Kasumi-1 (cell line): ENCODE data around the gene COL13A1.

ENCODE experiments used
- DNase-seq, 2 experiments: peaks; one replicate each; lab custom pipeline; 2025; lab: John Stamatoyannopoulos, UW

Gene COL13A1

DNA sequence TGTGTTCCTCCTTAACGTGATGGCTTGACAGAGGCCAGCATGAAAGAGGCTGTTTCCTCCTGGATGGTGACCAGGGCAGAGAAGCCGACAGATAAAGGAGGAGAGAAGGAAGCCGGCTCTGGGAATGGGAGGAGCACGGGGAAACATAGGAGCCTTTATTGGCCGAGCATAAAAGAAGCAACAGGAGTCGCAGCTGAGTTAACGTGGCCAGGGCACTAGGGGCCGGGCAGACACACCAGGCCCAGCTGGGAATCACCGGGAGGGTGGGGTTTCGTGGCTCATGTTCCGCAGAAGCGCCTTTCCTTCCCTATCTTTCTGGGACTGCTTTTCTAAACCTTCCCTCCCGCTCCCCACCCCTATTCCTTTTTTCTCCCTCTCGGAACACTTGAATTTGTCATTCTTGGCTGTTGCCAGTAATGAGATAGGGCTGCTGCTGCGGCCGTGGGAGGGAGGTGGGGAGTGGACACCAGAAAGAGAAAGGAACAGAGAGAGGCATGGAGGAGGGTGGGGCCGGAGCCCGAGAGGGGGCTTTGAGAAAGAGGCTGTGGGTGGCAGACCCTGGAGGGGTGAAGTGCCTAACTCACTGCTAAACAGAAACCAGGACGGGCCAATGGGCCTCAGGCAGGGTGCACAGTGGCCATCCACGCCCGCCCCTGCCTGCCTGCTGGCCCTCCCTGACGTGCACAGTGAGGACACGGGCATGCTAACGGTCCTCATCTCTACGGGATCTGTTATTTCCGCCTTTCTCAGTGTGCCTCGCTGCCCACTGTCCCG is 65.2 kb downstream of the COL13A1 start:
- no peak for DNase-seq

- DNase-seq = no peak
These were observed 66.2 kb downstream of the COL13A1 start for GRCh38 chr10:69867699-69868558.

DNA sequence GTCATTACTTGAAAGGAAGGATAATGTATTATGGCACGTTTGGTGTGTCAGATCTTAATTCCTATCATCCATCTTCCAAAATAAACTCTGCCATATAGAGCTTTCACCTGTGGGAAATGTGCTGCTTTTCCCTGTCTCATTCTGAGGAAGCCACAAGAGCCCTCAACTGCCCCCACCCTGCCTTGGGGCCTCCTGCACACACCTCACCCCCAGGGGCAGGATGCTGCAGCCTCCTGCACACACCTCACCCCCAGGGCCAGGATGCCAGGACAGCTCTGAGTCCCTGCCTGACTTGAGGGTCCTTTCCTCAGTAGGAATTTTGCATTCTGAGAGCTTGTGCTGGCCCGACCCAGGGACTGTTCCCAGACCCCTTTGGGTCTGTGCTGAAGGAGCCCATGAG is 67.1 kb downstream of the COL13A1 start:
- DNase-seq = no peak

DNA sequence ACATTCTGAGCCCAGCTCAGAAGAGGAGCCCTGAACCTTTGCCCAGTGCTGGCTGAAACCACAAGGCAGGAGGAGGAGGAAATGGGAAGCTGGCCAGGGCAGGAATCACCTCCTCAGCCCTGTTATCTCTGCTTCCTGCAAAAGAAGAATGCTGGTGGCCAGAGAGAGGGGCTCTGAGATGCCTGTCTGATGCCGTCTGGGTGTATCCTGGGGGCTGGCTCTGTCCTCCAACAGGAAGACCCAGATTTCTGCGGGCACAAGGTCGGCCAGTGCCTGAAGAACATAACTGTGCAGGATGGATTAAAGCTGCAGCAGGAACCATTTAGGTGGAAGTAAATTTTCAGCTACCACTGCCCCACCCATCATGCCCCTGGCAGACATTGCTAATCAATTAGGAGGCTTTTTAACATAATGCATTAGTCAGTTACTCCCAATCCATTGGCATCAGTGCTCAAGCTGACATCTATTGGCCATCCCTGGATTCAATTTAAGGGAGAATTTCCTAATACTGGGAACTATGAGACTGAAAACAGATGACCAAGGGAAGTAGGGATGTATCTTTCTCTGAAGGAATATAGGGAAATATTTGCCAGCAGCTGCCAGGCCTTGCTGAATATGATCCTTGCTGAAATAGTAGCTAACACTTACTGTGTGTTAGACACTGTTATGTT is 67.7 kb downstream of the COL13A1 start:
- DNase-seq = no peak

GRCh38 chr10:69870591-69870990 is 68.9 kb downstream of the COL13A1 start:
- DNase-seq = no peak

DNA sequence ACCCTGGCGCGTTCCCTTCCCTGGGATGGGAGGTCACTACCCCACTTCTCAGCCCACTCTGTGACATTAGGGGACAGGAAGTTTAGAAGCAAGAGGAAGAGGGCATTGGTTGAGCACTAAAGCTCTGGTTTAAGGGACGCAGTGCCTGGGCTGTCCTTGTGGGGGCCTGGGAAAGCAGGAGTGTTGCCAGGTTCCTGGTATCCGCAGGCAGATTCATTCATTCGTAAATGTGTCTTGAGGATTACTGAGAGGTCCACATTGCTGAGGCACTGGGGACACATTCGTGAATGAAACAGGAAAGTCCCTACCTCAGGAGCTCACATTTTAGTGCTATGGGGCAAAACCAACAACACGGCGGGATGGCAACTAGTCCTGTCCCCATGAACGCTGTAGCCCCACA is 69.4 kb downstream of the COL13A1 start:
- DNase-seq = no peak

DNA sequence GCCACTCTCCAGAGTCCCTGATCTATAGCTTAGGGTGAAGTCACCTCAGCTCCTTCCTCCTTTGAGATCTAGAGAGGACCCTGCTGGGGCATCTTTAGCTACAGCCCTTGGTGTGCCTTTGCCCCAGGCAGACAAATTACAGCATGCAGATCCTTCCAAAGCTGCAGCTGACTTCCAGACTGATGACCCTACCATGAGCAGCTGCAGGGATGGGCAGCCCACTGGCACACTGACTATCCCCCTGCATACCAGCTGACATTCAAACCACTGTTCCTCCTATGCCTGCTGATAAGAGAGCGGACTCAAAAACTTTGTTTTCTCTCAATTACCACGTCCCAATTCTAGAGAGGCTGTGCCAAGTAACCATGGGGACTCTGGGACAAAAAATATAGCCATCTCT is 70.6 kb downstream of the COL13A1 start:
- DNase-seq = no peak

GRCh38 chr10:69873135-69873639 is 71.5 kb downstream of the COL13A1 start:
- DNase-seq = no peak

GRCh38 chr10:69874449-69874848 is 72.7 kb downstream of the COL13A1 start:
- no peak for DNase-seq

DNA sequence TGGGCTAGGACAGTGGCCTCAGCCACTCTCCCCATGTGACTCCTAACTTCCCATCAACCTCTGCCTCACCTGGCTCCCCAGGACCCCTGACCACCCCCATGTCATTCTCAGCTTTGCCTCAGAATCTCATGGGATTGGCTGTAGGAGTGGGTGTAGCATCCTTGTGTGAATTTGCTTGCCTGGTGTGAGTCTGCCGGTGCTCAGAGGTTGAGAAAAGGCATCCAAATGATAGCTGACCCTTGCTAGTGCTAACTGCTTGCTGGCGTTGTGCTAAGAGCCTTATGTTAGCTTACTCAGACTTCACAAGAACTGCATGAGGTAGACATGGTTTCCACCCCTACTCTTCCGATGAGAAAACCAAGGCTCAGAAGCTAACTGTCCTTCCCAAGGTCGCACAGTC is 74.2 kb downstream of the COL13A1 start:
- no peak for DNase-seq

DNA sequence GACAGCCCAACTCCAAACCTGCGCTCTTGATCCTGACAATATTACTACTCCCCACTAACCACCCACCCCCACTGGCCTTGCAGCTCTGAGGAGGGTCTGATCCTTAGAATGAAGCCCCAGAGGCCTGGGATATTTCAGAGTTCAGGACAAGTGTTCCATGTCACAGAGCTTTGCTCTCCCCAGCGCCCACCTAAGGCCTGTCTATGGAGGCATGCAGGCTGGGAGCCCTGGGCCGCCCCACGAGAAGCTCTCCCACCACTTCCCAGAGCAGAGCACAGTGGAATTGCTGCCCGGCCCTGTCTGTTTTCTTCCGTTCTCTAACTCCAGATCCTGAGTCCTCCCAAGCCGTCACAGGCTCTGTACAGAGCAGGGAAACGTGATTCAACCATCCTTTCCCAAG is 74.6 kb downstream of the COL13A1 start:
- no peak for DNase-seq

GRCh38 chr10:69876931-69877330 is 75.2 kb downstream of the COL13A1 start:
- no peak for DNase-seq

DNA sequence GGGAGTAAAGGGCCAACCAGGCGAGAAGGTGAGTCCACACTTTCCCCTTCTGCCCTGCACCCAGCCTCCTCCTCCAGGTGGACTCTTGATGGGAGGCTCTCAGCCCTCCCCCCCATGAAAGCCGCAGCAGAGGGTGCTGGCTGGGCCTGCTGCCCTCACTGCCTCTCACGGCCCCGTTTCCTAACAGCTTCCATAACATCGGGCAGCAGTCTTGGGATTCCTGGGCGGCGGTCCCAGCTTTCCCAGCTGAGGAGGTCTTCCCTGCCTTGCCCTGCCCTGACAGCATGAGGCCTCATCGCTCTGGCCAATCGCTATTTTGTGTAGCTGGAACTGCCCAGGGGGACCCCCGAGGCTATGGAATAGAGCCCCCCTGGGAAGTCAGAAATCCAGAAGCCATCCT is 76.3 kb downstream of the COL13A1 start:
- DNase-seq = no peak

GRCh38 chr10:69878951-69879350 is 77.2 kb downstream of the COL13A1 start:
- DNase-seq = no peak

GRCh38 chr10:69879634-69880257 is 78.0 kb downstream of the COL13A1 start:
- no peak for DNase-seq

DNA sequence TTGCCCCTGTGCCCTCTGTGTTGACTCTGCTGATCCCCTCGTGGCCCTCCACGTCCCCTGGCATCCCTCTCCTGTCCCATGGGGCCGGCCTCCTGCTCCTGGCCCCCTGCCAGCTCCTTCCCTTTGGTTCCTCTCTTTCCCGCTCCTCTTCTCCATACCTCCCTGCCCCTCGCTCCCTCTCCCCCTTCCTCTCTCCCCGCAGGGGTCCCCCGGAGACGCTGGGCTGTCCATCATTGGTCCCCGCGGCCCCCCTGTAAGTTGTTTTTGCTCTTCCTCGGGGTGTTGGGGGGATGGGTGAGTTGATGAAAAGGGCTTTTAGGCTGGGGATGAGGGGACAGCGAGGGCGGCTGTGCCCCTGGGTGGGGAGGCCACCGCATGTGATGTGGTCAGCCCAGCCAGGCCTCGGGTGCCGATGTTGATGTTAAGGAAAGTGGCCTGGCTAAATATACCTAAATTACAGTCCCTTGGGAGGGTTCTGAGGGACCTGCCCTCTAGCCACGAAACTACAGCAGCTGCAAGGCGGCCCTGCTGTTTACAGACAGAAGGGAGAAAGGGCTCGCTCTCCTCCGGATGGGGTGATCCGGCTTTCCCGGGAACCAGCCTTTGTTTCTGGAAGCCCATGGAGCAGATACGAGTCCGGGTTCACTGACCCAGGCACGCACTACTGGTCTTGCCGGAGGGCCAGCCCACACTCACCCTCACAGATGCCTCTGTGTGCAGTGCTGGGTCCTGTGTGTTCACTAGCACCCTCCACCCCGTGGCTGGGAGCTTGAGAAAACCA is 78.8 kb downstream of the COL13A1 start:
- DNase-seq = no peak

- no peak for DNase-seq
These were observed 79.5 kb downstream of the COL13A1 start for GRCh38 chr10:69881202-69881601.

DNA sequence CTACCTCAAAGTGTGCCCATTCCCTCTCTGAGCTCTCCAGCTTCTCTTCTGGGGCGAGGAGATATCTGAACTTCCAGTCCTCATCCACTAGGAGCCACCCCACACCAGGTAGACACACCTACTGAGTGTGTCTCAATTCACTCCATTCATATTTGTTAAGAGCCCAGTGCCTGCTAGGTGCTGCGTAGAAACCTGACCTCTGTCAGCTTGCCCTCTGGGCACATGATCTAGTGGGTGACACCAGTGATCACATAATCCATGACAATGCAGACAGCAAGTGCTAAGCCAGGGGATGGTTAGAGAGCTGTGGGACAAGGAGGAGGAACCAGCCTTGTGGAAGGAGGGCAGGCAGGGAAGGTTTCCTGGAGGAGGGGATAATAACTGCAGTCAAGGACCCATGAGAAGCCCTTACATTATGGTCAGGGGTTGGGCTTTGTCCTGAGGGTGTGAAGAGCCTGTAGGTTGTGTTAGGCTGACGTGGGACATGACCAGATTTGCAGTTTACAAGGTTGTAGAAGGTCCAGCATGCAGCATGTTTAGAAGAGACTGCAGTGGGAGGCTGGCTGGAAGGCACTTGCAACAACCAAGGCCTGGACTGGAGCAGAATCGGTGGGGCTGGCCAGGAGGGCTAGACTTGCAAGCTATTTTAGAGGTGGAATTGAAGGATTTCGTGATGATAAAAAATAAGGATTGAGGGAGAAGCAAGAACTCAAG is 81.8 kb downstream of the COL13A1 start:
- no peak for DNase-seq

DNA sequence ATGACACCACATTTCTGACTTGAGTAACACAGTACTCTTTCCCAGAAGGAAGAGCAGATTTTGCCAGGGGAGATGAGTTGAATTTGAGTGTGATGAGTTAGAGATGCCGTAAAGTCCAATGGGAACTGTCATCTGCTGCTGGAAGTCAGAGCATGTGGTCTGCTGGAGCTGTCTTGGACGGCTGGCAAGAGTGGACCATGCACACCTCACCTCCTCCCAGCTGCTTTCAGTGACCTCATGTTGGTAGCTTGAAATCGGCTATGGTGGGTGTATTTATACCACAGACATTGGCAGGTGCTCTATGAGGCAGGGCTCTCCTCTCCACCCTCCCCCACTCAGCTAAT is 82.3 kb downstream of the COL13A1 start:
- no peak for DNase-seq

DNA sequence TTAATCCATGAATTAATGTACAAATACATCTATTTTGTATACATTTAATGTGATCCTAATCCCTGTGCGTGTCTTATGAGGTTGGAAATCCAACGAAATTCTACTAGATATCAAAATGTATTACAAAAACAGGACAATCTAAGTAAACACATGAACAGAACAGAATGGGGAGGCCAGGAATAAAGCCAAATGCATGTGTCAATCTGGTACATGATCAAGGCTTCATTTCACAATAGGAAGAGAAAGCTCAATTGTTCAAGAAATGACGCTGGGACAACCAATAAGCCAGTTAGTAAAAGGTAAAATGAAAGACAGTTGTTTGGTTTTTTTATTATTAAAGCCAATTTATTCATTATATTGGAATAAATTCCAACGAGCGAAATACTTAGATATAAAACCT is 83.0 kb downstream of the COL13A1 start:
- DNase-seq = no peak
